Esophagus muscularis mucosa (tissue), 4 donors: Measurements from ENCODE around the gene TSEN54.

Source experiments
- CTCF ChIP-seq, 3 experiments: fragments of 200-600 bp in 2 of 3; fragments of 450-650 bp in 1 of 3; sonication (generic) in 2 of 3; IDR thresholded peaks; one replicate each; pipeline ENCODE4 v1.5.1; 2017 to 2019; ENCODE audit warnings: antibody characterized with exemption in 3 of 3, mild to moderate bottlenecking in 2 of 3, moderate library complexity in 1 of 3
- EP300 ChIP-seq: sonication (generic); formaldehyde crosslinking; IDR thresholded peaks from one replicate; pipeline ENCODE4 v1.6.1; 2017; ENCODE audit warnings: antibody characterized with exemption
- POLR2A ChIP-seq: fragments of 450-650 bp; IDR thresholded peaks from one replicate; pipeline ENCODE4 v1.6.1; 2017; ENCODE audit warnings: antibody characterized with exemption, moderate library complexity, mild to moderate bottlenecking, low read depth
- POLR2AphosphoS5 ChIP-seq, 2 donors: sonication (generic); formaldehyde crosslinking; IDR thresholded peaks; one replicate each; pipeline ENCODE4 v1.6.1; 2017; ENCODE audit warnings: antibody characterized with exemption in 2 of 2

DNA sequence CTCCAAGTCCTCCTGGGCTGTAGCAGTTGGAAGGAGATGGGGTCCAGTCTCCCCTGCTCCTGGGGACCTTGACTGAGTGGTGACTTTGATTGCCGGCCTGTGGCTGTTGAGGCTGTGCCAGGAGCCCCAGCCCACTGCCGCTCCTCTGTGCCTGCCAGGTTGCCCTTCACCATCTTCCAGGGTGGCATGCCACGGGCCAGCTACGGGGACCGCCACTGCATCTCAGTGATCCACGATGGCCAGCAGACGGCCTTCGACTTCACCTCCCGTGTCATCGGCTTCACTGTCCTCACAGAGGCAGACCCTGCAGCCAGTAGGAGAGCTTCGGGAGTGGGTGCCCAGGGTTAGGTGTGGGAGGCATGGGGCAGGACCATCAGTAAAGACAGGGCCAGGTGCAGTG is 47.9 kb downstream of the TSEN54 start:
- TF ChIP-seq POLR2A, result no peak
- TF ChIP-seq CTCF (IDR thresholded peaks at IDR 0.05), result no peak
- TF ChIP-seq POLR2AphosphoS5 (IDR thresholded peaks at IDR 0.05), result no peak
- TF ChIP-seq EP300, result no peak
